Panc1 (cell line): ENCODE data around the gene CFAP77.

ENCODE experiments used
- POLR2AphosphoS5 ChIP-seq: IDR thresholded peaks from 2 replicates; pipeline ENCODE4 v1.6.1; 2012; ENCODE audit warnings: mild to moderate bottlenecking, low read depth, low read length, moderate library complexity
- TF ChIP-seq, protein P1 (sequence below): fragments of 450-650 bp; IDR thresholded peaks from 2 replicates; pipeline ENCODE4 v1.5.1; 2017; ENCODE audit warnings: mild to moderate bottlenecking
- TF ChIP-seq, protein P2 (sequence below), 2 experiments: IDR thresholded peaks; 2 replicates each; pipeline ENCODE4 v1.6.1; 2011 to 2012; ENCODE audit warnings: low read depth in 2 of 2, control low read depth in 1 of 2, low read length in 1 of 2, mild to moderate bottlenecking in 1 of 2, moderate library complexity in 1 of 2; ENCODE audit not compliant: insufficient read depth in 1 of 2

DNA sequence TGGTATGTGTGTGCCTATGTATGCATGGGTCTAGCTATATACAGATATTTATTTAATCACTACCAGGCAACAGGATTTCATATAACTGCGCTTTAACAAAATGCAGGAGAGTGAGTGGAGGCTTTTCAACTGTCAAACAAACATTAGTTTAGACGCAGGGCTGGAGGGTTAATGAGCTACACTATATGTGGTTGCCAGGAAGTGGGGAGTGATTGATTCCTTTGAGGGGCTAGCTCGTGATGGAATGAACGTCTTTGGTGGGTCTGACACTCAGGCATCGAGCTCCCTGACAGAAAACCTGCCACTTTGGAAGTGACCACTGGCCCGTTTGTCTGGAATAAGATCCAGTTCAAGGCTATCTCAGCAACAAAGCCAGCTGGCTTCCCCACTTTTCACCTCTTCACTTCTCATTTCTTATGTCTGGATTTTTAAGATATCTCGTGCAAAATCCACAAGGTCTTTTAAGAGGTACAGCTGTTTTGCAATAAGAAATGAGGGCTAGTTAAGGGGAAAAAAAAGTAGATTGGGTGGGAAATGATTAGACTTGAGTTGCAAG is 78.0 kb downstream of the CFAP77 start:
- no peak for TF ChIP-seq POLR2AphosphoS5
- TF ChIP-seq, protein P1, sequence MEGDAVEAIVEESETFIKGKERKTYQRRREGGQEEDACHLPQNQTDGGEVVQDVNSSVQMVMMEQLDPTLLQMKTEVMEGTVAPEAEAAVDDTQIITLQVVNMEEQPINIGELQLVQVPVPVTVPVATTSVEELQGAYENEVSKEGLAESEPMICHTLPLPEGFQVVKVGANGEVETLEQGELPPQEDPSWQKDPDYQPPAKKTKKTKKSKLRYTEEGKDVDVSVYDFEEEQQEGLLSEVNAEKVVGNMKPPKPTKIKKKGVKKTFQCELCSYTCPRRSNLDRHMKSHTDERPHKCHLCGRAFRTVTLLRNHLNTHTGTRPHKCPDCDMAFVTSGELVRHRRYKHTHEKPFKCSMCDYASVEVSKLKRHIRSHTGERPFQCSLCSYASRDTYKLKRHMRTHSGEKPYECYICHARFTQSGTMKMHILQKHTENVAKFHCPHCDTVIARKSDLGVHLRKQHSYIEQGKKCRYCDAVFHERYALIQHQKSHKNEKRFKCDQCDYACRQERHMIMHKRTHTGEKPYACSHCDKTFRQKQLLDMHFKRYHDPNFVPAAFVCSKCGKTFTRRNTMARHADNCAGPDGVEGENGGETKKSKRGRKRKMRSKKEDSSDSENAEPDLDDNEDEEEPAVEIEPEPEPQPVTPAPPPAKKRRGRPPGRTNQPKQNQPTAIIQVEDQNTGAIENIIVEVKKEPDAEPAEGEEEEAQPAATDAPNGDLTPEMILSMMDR, result no peak
- TF ChIP-seq, protein P2, sequence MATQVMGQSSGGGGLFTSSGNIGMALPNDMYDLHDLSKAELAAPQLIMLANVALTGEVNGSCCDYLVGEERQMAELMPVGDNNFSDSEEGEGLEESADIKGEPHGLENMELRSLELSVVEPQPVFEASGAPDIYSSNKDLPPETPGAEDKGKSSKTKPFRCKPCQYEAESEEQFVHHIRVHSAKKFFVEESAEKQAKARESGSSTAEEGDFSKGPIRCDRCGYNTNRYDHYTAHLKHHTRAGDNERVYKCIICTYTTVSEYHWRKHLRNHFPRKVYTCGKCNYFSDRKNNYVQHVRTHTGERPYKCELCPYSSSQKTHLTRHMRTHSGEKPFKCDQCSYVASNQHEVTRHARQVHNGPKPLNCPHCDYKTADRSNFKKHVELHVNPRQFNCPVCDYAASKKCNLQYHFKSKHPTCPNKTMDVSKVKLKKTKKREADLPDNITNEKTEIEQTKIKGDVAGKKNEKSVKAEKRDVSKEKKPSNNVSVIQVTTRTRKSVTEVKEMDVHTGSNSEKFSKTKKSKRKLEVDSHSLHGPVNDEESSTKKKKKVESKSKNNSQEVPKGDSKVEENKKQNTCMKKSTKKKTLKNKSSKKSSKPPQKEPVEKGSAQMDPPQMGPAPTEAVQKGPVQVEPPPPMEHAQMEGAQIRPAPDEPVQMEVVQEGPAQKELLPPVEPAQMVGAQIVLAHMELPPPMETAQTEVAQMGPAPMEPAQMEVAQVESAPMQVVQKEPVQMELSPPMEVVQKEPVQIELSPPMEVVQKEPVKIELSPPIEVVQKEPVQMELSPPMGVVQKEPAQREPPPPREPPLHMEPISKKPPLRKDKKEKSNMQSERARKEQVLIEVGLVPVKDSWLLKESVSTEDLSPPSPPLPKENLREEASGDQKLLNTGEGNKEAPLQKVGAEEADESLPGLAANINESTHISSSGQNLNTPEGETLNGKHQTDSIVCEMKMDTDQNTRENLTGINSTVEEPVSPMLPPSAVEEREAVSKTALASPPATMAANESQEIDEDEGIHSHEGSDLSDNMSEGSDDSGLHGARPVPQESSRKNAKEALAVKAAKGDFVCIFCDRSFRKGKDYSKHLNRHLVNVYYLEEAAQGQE (IDR thresholded peaks at IDR 0.05; ENCODE audit: insufficient read depth in 1 of 2, low read depth in 2 of 2, low read length in 1 of 2), result no peak
